HG02588 (cell line): ENCODE results near the gene ARHGEF12.

ENCODE experiments used
- ATAC-seq: cut with Tn5 transposase; IDR thresholded peaks from one replicate; pipeline ENCODE4 v1.9.1; 2021; ENCODE audit warnings: mild to moderate bottlenecking, moderate library complexity; ENCODE audit not compliant: unreplicated experiment

The ARHGEF12 gene

DNA sequence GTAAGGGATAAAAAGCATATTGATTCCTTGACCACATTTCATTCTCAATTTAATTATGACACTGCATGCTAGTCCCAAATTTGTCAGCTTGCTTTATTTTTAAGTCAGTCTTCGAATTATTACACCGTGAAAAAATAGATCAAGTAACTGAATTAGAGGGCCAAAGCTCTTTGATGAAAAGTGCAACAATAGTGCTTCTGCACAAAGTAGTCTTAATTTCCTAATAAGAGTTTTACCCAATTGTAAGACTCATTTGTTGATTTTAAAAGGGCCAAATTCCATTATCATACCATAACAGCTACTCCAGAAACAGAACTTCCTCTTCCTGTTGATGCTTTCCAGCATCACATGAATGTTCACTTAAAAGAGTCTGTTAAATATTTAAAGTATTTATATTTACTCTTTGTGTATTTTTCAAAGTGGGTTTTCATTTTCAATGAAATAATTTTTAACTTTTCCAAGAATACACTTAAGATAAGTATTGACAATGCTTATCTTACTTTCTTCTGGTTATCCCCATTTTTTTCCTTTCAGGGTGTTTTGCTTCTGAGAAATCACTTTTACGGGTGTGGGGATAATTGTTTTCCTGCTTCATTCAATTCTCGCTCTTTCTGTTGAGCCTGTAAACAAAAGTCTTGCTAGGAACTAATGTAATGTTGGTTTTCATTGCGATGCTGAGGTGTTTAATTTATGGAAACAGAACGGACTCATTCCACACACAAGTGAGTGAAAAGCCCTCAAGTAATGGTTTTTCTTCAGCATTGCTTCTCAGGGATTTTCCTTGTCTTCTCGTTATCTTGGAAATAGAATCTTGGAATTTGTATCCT lies 2.1 kb downstream of the ARHGEF12 start:
- ATAC-seq: no peak

DNA sequence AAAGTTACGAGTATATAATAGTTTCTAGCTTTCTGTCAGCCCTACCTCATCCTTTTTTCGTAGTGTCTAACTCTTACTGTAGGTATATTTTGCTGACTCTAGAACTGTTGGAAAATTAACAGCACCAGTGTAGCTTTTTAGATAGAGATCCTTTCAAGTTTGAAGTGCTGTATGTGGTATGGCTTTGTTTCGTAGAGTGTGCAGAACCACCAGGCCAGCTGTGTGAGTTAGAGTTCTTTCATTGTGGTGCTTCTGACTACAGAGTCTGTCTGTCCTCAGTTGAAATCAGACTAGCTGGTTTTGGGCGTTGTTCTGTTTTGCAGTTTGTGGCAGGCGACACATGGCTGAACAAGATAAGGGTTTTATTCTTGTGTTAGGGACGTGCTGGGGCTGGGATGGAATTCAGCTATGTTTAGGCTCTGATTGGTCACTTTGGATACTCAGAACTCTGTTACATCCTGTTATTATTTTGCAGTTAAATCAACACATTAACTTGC lies 3.2 kb downstream of the ARHGEF12 start:
- ATAC-seq: no peak

DNA sequence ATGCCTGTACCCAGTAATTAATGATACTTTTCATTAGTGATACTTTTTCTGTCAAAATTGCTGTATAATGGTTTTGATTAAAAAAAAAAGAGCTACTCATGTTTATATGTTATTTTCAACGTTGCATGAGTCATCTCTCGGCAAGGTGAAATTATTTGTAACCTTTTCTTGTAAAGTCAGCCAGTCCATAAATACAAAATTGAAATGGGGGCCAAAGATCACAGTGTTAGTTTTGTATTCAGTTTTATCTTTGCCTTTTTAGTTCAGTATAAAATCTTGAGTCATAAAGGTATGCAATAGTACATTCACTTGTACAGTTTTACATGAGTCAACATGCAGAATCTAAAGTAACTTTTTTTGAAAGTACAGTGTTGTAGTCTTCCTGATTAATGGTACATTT lies 4.3 kb downstream of the ARHGEF12 start:
- ATAC-seq: no peak

DNA sequence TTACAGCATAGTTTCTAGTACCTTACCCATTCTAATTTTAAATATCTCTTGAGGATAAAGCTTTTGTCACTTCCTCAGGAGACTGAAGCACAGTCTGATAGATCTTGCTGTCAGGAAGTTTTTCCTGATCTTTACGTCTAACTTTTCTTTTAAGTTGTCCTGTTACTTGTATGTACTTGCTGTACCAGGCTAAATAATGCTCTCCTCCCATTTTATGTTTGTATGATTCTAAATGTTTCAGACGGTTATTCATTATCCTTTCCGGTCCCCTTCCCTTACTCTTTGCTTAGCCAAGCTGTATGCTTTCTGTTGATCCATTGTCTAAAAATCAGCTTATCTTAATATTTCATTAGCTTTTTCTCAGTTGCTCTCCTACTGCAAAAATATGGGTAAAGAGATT lies 6.0 kb downstream of the ARHGEF12 start:
- no peak for ATAC-seq

DNA sequence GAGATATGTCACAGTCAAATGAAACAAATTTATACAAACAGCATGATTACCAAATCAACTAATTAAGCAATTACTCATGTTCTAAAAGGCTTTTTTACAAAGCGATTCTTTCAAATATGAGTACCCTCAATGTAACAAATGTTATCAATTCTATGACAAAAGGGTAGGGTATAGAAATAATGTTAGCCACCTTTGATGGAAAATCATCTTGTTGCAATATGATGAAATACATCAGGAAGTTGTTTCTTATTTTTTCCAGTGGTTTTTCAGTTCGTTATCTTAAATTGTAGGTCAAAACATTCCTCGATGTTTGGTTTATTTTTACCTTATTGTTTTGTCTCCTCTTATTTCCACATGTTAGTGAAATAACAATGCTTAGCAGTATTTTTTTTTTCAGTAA lies 6.5 kb downstream of the ARHGEF12 start:
- ATAC-seq: no peak

DNA sequence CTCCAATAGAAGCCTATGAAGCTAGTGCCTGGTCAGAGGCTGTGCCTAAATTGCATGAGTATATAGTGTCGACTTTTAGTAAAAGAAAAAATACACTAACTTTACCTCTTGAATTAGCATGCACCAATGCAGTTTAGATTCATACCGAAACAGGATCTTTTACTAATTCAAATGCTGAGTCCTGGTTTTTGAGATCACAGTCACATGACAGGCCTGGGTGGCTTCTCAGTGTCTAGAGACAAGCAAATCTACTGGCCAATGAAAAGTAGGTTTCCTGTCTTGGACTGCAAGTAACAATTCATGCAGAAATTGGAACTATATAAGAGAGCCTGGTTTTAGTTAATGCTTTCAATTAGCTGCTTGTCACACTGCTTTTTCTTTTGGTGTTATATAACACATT lies 7.2 kb downstream of the ARHGEF12 start:
- ATAC-seq: peak; percentile 60

DNA sequence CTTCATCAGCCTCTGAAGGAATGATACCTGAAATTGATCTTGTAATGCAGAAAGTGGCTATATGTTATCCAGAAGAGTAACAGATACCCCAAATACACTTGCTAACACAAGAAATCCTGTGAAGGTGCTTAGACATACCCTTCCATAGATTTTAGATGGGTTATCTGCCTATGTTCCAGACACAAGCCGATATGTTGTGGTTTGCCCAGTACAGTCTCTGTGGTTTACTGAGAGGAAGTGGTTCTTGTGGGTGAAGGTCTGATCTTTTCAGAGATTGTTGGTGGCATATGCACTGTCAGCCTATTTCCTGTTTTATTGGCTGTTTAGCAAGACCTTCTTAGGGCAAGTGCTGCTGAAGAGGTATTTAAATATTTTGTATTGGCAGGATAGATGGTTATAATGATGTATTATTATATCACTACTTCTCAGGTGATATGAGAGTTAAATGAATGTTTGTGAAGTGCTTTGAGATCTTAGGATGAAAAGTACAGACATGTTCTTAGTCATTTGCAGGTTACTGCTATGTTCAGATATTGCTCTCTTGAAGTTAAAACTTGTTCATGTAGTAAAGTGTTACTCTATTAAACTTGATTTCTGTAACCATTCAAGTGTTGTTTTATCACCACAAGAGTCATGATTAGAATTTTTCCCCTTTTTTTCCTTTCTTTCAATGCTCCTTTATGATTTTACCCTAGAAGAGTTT lies 8.2 kb downstream of the ARHGEF12 start:
- peak; percentile 76 for ATAC-seq

DNA sequence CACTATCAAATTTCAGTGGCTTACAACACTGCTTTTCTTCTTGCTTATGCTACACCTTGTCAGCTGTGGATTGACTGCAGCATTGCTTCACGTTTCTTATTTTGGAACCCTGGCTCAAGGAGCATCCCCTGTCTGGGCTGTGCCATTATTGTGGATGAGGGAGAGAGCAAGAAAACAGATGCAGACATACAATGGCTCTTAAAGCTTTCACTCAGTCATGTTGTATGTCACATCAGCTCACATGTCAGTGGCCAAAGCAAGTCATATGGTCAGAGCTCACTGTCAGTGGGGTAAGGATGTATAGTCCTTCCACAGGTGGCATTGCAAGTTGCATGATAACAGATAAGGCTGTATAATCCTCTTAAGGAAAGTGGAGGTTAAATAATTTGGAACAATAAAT lies 10.0 kb downstream of the ARHGEF12 start:
- ATAC-seq: no peak

DNA sequence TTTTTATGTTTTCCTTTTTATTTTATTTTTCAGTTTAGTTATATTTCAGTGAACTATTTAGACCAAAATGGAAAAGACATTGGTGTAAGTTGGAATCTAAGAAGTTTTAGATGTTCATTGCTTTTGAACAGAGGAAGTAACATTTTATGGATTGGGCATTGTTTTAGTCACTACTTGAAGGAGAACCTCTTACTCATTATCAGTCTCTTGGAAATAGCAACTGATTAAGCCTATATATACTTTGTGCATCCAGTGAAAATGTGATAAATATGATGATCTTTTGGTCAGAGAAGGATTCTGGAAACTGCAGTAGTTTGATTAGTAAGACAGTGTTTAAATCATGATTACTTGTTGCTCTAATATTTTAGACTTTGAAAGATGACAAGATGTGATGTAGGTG lies 14.4 kb downstream of the ARHGEF12 start:
- no peak for ATAC-seq

DNA sequence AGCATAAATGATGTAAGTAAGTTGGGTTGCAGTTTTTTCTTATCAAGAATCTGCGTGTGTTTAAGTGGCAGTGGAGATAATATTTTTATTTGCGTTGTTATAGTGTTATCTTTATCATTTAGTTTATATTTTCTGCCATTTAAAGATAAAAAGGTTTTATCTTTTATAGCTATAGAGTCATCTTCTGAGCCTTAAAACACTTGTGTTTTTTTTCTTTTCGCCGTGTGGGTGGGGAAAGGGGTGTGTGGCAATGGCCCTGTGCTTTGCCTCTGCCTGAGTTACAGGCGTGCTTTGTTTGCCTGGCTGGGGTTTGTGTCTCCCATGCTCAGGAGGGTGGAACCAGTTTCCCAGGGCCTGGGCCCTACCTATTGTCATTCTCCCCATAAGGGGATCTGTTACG lies 16.2 kb downstream of the ARHGEF12 start:
- ATAC-seq: no peak

DNA sequence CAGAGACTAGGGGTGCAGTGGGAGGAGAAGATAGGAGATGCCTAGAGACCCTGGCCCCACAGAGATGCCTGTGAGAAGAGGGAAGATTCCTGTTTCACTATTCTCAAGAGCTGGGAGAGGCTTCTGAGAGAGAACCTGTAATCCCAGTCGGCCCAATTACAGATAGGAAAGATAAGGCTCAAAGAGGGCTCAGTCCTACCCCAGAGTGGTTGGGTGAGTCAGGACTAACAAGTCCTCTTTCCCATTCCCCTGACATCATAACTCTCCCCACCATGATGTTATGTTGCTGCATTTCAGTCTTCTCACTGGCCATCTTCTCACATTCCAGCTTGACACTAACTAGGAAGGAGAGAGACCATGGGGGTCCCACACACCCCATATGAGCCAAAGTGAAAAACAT lies 17.9 kb downstream of the ARHGEF12 start:
- ATAC-seq: no peak

DNA sequence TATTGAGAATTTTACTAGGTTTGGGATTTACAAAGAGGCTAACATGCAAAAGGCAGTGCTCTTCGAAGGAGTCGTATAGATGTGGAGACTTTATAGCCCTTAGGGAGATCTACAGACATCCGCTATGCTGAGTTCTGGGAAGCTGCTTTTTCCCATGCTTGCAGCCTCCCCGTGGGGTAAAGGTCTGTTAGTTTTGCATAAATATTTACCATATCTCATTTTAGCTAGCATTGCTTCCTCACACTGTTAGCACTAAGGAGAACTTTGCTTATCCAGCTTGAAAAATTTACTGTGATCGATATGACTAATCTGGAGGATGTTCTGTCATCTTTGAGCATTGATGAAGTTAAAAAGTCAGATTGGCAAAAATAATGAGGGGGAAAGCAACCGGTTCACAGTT lies 18.6 kb downstream of the ARHGEF12 start:
- no peak for ATAC-seq

DNA sequence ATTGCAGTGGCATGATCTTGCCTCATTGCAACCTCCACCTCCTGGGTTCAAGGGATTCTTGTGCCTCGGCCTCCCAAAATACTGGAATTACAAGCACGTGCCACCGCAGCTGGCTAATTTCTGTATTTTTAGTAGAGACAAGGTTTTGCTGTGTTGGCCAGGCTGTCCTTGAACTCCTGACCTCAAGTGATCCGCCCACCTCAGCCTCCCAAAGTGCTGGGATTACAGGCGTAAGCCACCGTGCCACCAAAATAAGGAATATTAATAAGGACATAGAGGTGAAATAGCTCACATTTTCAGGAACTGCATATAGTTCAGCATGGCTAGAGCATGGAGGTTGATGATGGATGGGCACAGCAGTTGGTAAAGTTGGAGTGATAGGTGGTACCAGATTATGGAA lies 21.4 kb downstream of the ARHGEF12 start:
- ATAC-seq: no peak

DNA sequence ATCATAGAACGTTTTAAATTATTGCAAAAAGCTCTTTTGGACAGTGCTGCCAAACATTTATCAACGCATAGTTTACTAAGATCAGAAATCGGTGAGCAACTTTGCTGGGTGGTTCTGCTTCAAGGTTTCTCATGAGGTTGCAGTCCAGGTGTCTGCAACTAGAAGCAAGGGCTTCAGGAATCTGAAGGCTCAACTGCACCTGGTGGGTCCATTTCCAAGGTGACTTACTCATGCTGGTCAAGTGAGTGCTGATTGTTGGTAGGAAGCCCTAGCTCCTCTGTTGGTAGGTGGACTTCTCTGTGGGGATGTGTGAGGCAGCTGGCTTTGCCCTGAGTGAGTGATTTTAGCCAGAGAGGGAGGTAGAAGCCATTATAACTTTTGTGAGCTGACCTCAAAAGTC lies 22.5 kb downstream of the ARHGEF12 start:
- no peak for ATAC-seq

DNA sequence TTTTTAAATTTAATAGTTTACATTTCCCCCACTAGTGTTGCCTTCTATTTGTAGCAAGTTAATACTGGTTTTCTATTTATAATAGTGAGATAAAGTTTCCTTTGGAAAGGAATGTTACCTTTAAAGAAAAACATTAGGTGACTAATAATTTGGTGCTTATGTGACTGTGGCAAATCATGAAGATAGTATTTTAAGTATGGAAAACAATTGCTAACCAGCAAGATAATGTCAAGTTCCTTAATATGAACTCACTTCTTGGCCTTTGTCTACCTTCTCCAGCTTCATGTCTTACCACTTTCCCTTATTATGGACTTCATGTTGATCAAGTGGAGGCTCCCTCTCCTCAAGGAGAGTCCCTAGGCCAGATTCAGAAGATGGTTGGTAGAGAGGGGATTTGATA lies 27.2 kb downstream of the ARHGEF12 start:
- ATAC-seq: no peak

DNA sequence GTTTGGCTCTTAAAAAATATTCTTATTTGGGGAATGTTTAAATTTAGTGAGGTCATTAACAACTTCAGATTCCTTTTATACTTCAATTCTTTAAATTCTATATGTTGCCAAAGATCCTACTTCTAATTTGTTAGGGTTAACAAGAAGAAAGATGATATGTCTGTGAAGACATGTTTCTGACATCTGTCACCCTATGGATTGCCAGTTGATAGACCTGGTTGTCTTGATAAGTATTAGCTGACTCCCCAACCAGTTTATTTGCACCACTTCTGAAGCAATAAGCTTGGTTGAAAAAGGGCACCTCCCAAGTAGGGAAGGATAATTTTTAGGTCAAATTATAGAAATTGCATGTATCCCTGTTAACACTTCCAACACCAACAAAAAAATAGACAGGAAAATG lies 29.3 kb downstream of the ARHGEF12 start:
- no peak for ATAC-seq

DNA sequence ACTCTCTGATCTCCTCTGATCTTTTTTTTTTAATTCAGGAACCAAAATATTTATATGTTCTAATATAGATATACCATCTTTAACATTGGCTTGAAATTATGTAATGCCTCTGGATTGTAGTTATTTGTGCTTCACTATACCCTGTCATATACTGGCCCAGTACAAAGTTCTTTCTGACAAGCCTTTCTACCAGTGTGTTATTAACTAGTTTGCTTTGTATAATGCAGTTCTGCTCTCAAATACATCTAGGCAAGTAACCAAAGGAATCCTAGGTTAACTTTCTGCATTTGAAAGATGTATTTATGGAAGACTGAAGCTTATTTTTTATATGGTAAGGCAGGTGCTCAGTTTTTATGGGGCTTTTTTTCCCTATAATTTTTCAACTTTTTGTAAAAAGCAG lies 36.1 kb downstream of the ARHGEF12 start:
- ATAC-seq: no peak

DNA sequence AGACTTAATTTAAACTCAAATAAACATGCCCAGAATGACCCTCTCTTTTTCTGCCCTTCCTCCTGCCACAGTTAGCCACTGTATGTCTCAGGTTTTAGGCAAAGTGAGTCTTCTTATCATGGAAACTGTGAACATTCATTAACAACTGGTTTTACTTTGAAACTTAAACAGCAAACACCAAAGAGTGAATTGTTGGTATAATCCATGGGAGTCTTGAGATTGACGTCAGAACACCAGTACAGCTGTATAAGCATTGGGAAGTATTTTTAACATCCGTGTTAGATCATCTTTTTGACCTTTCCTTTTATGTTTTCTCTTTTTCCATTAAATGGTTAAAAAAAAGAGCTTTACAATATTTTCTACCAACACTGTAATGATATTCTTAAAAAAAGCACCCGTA lies 38.9 kb downstream of the ARHGEF12 start:
- ATAC-seq: no peak

DNA sequence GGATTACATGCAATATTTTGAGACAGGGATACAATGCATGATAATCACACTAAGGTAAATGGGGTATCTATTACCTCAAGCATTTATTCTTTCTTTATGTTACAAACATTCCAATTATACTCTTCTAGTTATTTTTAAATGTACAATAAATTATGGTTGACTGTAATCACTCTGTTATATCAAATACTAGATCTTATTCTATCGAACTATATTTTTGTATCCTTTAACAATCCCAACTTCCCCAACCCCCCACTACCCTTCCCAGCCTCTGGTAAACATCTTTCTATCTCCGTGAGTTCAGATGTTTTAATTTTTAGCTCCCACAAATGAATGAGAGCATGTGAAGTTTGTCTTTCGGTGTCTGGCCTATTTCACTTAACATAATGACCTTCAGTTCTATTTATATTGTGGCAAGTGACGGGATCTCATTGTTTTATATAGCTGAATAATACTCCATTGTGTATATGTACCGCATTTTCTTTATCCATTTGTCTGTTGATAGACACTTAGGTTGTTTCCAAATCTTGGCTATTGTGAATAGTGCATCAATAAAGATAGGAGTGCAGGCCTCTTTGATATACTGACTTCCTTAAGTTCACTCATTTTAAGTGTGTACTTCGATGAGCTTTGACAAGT lies 40.5 kb downstream of the ARHGEF12 start:
- no peak for ATAC-seq

DNA sequence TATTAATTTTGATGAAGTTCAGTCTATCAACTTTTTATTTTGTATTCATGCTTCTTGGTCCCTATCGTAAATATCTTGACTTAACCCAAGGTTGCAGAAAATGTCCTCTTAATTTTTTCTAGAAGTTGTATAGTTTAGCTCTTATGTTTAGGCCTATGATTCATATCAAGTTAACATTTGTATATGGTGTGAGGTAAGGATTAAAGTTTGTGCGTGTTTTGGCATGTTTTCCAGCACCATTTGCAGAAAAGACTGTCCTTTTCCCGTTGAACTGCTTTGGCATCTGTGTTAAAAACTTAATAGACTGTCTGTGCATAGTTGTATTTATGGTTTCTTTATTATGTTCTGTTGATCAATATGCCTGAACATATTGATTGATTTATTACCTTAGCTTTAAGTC lies 42.3 kb downstream of the ARHGEF12 start:
- ATAC-seq: no peak

DNA sequence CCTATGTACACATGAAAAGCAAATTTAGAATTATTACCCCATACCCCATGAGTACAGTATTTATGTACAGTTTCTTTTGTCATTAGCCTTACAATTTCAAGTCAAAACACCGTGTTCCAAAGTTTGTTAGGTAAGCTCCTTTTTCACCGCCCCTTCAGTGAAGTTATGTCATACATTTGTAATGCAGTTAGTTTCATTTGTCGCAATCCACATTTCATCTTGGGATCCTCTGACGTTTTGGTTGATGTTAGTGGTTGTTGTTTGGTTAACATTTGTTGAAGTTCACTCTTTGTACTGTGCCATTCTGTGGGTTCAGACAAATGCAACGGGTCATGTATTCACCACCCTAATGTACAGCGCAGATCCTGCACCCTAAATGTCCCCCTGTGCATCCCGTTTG lies 45.2 kb downstream of the ARHGEF12 start:
- ATAC-seq: no peak
